Measurements from ENCODE around the gene CCL7. TPM values are rescaled to one million over a fixed set of nuclear protein-coding genes. Genes with fewer than 3 reads are reported as not detected.
"Not testable (repeated sequence)": the region's sequence is repeated elsewhere in the genome, so short reads cannot be mapped to it uniquely, and the experiment has no call there.

Gene CCL7
- total and polyA plus RNA-seq, 2 experiments from 2014 or later, result not detected

- TF ChIP-seq CTCF (IDR thresholded peaks at IDR 0.05; ENCODE audit: low read depth, low read length), result no peak
- no peak for DNase-seq (ENCODE audit: low read depth in 1 of 2, low spot score in 1 of 2)
- Histone ChIP-seq H3K27me3 (no peaks in the 10 kb centered on the region), H3K4me1 (ENCODE audit: low read depth) (no peaks in the 10 kb centered on the region), H3K36me3 (no peaks in the 10 kb centered on the region), H3K27ac (no peak overlapping the region), H3K4me3 (no peak overlapping the region), H3K9me3 (ENCODE audit: low read depth) (no peaks in the 10 kb centered on the region)
Measured at GRCh38 chr17:34226011-34226743, 43.8 kb upstream of the CCL7 start.

DNA sequence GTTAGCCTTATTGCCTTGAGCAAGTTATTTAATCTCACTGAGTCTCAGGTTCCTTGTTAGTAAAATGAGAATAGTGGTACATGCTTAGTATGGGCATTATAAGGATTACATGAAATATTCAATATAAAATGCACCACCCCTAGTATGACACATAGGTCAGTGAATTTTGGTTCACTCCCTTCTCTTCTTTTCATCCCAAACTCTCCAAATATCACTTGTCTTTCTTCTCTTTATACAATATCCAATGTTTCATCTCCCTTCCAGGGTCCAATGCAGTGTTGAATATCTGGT is 43.3 kb upstream of the CCL7 start:
- no peaks in the 10 kb centered on the region for H3K36me3 ChIP-seq

GRCh38 chr17:34227293-34227692 is 42.7 kb upstream of the CCL7 start:
- H3K36me3 ChIP-seq; DNase-seq (ENCODE audit: low read depth in 1 of 2, low spot score in 1 of 2): not testable (repeated sequence)

More for the DNA sequence above, 43.3 kb upstream of the CCL7 start:
- no peaks in the 10 kb centered on the region for H3K27me3 ChIP-seq
- H3K9me3 ChIP-seq (ENCODE audit: low read depth), result no peaks in the 10 kb centered on the region
- H3K4me3 ChIP-seq, result no peak overlapping the region
- no peak for TF ChIP-seq CTCF (IDR thresholded peaks at IDR 0.05; ENCODE audit: low read depth, low read length)
- no peak overlapping the region for H3K27ac ChIP-seq
- H3K4me1 ChIP-seq (ENCODE audit: low read depth), result no peaks in the 10 kb centered on the region
- DNase-seq (ENCODE audit: low read depth in 1 of 2, low spot score in 1 of 2), result no peak

GRCh38 chr17:34227707-34228106 is 42.3 kb upstream of the CCL7 start:
- TF ChIP-seq CTCF (IDR thresholded peaks at IDR 0.05; ENCODE audit: low read depth, low read length), result no peak
- no peaks in the 10 kb centered on the region for H3K36me3 ChIP-seq
- H3K9me3 ChIP-seq (ENCODE audit: low read depth), result no peaks in the 10 kb centered on the region
- H3K4me3 ChIP-seq, result no peak overlapping the region
- H3K27me3 ChIP-seq, result no peaks in the 10 kb centered on the region
- H3K4me1 ChIP-seq (ENCODE audit: low read depth), result no peaks in the 10 kb centered on the region
- DNase-seq (ENCODE audit: low read depth in 1 of 2, low spot score in 1 of 2), result no peak
- H3K27ac ChIP-seq, result no peak overlapping the region

More at GRCh38 chr17:34227293-34227692, 42.7 kb upstream of the CCL7 start:
- not testable (repeated sequence) for H3K4me1 ChIP-seq (ENCODE audit: low read depth); H3K9me3 ChIP-seq (ENCODE audit: low read depth); H3K27me3 ChIP-seq; H3K27ac ChIP-seq; H3K4me3 ChIP-seq

- Histone ChIP-seq H3K9me3 (ENCODE audit: low read depth) (no peaks in the 10 kb centered on the region), H3K27ac (no peak overlapping the region), H3K4me3 (no peak overlapping the region), H3K4me1 (ENCODE audit: low read depth) (no peaks in the 10 kb centered on the region), H3K27me3 (no peaks in the 10 kb centered on the region), H3K36me3 (no peaks in the 10 kb centered on the region)
- TF ChIP-seq CTCF (IDR thresholded peaks at IDR 0.05; ENCODE audit: low read depth, low read length), result no peak
- DNase-seq (ENCODE audit: low read depth in 1 of 2, low spot score in 1 of 2), result no peak
Measured at GRCh38 chr17:34228781-34229180, 41.2 kb upstream of the CCL7 start.

DNA sequence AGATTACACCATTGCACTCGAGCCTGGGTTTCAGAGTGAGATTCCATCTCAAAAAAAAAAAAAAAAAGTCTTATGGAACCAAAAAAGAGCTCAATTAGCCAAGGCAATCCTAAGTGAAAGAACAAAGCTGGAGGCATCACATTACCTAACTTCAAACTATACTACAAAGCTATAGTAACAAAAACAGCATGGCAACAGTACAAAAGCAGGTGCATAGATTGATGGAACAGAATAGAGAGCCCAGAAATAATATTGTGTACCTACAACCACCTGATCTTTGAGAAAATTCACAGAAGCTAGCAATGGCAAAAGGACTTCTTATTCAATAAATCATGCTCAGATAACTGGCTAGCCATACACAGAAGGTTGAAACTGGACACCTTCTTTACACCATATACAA is 39.7 kb upstream of the CCL7 start:
- no peak for DNase-seq (ENCODE audit: low read depth in 1 of 2, low spot score in 1 of 2)
- H3K27ac ChIP-seq, result no peak overlapping the region
- H3K36me3 ChIP-seq, result no peaks in the 10 kb centered on the region
- TF ChIP-seq CTCF (IDR thresholded peaks at IDR 0.05; ENCODE audit: low read depth, low read length), result no peak
- no peaks in the 10 kb centered on the region for H3K4me1 ChIP-seq (ENCODE audit: low read depth)
- no peaks in the 10 kb centered on the region for H3K9me3 ChIP-seq (ENCODE audit: low read depth)
- no peak overlapping the region for H3K4me3 ChIP-seq
- no peaks in the 10 kb centered on the region for H3K27me3 ChIP-seq
